Measurements from ENCODE around the gene ZFP69. TPM values are rescaled to one million over a fixed set of nuclear protein-coding genes. Genes with fewer than 3 reads are reported as not detected.

The ZFP69 gene
- total RNA-seq = 4.1 and 4.4 TPM in 2 replicates

GRCh38 chr1:40476924-40477677 is at the start of gene ZFP69:
Gene ZFP69, plus strand, starts transcription at chr1:40477290. Its CDS starts 2,072 bp downstream, at chr1:40479362.

DNA sequence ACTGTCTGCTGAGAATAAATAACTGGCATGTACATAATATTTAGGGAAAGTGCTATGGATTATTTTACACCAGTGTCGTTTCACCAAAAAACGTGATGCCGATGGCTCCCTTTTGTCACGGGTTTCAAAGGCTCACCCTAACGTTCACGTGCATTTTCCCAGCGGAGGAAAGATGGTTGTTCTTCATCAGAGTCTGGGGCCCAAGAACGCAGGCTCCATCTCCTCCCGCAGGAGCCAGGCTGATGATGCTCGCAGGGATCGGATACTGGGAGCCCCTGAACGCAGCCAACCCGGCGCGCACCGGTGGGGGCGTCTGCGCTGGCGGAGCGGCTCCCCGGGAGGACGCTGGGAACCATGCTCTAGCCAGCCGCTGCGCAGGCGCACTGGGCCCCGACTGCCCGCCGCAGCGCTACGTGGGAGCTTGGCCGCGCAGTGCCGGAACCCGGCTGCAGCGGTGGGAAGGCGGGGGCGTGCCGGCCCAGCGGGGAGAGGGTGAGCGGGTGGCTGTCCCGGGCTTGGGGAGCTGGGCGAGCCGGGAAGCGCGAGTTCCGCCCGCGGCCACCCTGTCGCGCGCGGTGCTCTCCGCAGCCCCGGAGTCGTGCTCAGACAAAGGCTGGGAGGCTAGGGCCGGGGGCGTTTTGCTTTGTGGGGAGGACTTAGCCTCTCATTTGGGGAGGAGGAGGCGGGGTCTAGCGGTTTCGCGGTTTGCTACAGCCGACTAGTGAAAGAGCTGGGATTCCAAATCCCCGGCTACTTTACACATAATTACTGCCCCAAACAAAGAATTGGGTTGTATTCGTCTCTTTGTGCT is 27.2 kb upstream of the ZFP69 start, which contains the start of gene ZFP69B:
TSS of gene ZFP69B (plus strand) at position 793 of the 811 bp plus-strand sequence. CDS start 486 bp downstream, outside the sequence.

DNA sequence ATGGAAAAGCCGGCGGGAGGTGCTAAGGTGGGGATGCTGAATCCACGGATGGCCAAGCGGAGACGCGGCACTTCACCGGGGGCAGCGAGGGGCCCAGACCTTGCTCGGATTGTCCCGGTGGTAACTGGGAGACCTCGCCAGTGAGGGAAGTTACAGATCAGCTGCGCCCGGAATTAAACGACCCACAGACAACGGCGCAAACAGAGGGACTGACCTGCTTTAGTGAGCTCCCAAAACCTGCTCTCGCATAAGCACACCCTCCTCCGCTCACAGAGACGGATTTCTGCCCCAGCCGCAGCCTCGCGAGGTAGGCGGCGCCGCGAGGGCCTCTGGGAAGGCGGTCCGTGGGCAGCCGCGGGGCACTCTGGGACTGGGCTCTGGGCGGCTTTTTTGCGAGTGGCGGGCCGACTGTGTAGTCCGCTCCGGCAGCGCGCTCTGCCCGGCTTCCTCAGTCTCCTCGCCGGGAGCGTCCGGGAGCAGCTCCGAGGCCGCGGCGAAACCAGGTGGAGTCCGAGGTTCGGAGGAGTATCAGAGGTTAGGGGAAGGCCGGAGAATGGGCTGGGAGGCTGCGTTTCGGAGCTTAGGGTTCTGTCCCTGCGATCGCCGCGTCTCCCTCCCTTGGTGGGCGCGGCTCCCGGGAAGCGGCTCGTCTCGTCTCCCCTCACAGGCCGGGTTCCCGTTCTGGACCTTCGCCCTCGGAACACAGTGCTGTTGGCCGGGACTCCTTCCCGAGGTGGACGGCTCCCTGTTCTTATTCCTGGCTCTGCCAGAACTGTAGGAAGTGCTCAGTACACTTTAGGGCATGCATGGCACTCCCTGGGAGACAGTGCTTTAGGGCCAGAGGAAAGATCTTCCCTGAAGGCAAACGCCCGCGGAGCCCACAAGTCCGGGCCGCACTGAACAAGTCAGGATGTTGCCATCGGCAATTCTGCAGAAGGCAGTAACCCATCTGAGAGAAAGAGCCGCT is 31.6 kb downstream of the ZFP69 start, which contains the start of gene EXO5:
TSS of gene EXO5 (plus strand) at position 393 of the 967 bp plus-strand sequence. CDS start 5,778 bp downstream, outside the sequence.

DNA sequence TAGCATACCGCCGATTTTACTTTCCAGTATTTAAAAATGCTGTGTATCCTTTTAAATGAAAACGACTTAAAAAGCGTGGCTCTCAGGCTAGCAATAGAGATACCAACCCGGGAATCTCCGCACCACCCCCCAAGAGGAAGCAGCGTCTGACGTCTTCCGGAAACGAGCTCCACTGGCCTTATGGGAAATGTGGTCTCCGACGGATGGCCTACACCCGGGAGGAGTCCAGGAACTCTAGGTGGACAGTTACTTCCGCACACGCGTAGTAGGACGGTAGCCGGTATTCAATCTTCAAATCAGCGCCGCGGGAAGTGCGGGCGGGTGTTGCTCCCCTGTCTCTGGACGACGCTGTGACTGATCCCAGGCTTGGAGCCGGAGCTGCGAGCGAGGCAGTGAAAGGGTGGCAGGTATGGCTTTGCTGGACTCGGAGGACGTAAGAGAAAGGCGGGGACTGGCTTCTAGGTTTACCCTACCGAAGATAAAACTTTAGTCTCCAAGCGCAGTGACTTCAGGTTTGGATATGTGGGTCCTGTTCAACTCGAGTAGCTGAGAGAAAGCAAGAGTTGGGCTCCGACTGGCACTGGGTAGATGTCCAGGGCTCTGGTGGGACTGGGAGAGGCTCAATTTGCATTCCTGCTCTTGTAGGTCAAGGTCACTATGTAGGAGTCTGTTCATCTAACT is 54.4 kb downstream of the ZFP69 start, which contains the start of gene ZNF684:
TSS of gene ZNF684 (plus strand) at position 257 of the 681 bp plus-strand sequence. CDS start 1,530 bp downstream, outside the sequence.

Other genes starting within 250 kb of the ZFP69 start
- gene TMCO2, start 229.4 kb upstream of the ZFP69 start, total RNA-seq = not detected in 2 replicates
- 63.0 and 68.7 TPM in 2 replicates for gene ZMPSTE24, start 219.1 kb upstream of the ZFP69 start, total RNA-seq
- gene COL9A2, start 160.0 kb upstream of the ZFP69 start, total RNA-seq = 2.7 and 4.4 TPM in 2 replicates
- gene SMAP2, start 103.6 kb upstream of the ZFP69 start, total RNA-seq = 21.1 and 24.8 TPM in 2 replicates
- gene ZFP69B, start 26.8 kb upstream of the ZFP69 start, total RNA-seq = 1.9 and 2.3 TPM in 2 replicates
- 10.7 and 11.0 TPM in 2 replicates for gene EXO5, start 31.5 kb downstream of the ZFP69 start, total RNA-seq
- gene ZNF684, start 54.3 kb downstream of the ZFP69 start, total RNA-seq = 2.8 and 3.7 TPM in 2 replicates
- gene RIMS3, start 188.4 kb downstream of the ZFP69 start, total RNA-seq = 0.36 and 0.81 TPM in 2 replicates
- gene NFYC, start 214.4 kb downstream of the ZFP69 start, total RNA-seq = 25.1 and 29.2 TPM in 2 replicates

Measured in hair follicle dermal papilla cell (primary cell).